RCC 7860 (cell line): ENCODE measurements around the gene SEZ6L.

ENCODE experiments used
- DNase-seq: peaks from one replicate; pipeline ENCODE4 v3.0.0-alpha.2; 2015; ENCODE audit warnings: low spot score
- FAIRE-seq: peaks from 2 replicates; lab custom pipeline; 2012; peaks lifted over from hg19 to GRCh38; lab: Jason Lieb, UNC

The SEZ6L gene

DNA sequence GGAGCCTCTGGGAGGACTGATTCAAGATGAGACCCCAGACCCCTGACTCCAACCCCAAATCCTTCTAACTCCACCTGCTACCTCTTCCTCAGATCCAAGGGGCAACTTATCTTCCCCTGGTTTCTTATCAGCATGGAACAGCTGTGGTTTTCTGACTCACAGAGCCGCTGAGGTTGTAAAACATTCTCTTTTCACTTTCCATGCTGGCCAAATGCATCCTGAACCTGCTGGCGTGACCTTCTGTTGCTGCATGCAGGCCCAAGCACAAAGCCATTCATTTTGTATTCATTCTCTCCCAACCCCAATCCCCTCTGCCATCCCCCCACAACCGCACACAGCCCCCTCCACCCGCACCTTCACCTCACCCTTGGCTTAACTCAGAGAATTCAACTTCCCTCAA, 70.3 kb downstream of the SEZ6L start:
- DNase-seq: no peak
- FAIRE-seq: no peak

DNA sequence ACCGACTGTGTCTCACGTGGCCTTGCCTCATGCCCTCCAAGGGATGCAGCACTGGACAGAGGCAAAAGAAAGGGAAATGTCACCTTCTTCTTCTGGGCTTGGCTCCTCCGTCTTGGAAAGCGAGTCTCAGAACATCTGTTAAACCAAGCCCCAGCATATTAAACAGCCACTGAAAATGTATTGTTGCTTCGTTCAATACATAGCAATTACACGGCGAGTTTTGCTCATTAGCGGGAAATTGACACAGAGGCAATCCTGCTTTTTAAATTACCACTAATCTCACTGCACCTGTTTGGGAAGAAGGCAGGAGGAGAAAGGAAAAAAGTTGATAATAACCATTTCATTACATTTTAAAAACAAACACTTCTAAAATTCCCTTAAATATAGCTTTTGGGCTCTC, 72.1 kb downstream of the SEZ6L start:
- FAIRE-seq (no peak), DNase-seq (no peak)

DNA sequence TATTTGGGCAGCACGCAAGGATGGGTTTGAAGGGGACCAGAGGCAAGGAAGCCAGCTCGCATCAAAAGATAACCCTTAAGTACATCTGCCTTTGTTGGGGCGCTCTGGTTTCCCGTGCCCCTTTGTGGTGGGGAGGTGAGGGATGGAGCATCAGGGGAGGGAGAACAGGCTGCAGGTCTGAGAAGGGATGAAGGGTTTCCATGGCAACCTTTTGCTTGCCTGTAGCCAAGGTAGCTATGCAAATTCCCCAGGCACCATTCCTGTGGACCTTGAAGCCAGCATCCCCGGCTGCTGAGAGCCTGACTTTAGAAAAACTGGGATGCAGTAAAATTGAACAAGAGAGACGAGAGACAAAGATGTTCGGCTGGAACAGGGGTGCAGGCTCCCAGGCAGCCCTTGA, 75.7 kb downstream of the SEZ6L start:
- no peak for DNase-seq

DNA sequence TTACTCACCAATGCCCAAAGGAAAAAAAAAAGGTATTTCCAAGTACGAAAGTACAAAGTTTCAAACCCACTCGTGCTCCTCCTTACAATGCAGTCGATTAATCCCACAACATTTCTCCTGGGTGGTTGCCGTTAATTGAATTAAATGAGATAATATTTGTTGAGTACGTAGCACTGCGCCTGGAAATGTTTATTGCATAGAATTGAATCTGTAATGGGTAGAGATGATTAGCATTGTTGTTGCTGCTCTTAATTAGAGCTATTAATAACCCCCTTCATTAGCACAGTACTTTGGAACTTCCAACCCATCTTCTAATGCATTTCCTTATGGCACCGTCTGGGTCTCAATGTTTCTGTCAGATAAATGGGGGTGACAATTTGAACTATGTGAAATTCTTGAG, 77.3 kb downstream of the SEZ6L start:
- DNase-seq (no peak), FAIRE-seq (no peak)

More for the DNA sequence above, 75.7 kb downstream of the SEZ6L start:
- no peak for FAIRE-seq

DNA sequence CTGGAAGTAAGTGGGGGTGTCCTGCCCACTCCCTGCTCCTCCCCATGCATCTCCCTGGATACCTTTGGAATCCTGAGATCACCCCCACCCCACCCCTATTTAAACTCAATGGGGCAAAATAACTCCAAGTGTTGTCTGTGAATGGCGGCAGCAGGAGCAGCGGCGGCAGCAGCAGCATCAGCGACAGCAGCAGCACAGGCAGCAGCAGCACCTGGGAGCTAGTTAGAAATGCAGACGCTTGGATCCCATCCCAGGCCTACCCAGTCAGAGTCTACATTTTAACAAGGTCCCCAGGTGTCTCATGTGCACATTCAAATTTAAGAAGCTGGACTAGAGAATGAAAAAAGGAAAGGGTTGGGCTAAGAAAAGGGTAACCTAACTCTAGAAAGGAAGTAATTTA, 82.6 kb downstream of the SEZ6L start:
- FAIRE-seq (no peak), DNase-seq (no peak)

DNA sequence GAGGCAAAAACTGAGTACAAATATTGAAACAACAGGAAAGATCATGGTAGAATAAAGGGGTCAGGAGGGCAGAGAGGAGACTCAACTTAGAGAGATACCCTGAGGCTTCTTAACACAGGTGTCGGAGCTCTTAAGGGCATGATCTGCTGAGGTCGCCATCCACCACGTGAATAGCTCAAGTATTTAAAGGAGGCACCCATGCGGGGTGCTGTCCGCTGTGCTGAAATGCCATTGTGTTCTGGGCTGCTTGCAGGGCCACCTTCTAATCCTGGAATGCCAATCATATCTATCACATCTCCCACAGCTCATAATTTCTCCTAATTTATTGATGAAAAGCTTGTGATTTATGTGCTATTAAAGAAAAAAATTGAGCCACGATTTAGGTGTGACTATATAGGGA, 90.2 kb downstream of the SEZ6L start:
- DNase-seq (no peak), FAIRE-seq (no peak)

DNA sequence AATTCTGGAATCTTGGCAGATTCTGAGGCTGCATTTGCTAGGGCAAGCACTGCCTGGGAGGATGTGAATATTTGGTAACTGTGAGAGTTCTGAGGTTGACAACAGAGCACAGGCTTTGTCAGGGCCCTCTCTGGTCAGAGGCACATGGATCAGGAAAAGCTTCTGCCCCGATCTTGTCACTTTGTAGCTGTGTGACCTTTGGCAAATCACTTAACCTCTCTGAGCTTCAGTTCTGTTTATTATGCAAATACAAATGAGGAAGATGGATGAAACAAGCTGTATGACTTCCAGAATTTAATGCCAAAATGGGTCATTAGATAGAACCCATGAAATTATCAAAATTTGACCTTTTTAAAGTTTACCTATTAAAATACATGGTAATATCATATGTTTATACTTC, 94.9 kb downstream of the SEZ6L start:
- no peak for FAIRE-seq
- DNase-seq: no peak

DNA sequence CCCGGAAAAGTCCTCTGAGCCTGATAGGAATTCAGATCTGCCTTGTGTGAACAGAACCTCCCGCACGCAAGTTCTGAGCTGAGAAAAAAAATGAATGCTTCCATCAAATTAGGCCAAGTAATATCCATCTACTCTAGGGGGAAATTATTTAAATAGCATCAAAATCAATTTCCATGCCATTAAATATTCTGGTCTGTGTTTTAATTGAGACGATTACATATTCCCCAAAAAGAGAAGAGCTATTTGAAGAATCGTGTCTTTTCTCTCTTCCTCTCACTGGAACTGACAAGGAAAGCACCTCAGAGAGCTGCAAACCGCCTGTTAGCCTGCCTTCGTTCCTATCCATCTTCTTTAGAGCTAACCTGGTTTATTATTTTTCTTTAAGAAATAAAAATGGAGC, 96.0 kb downstream of the SEZ6L start:
- DNase-seq (no peak), FAIRE-seq (no peak)

DNA sequence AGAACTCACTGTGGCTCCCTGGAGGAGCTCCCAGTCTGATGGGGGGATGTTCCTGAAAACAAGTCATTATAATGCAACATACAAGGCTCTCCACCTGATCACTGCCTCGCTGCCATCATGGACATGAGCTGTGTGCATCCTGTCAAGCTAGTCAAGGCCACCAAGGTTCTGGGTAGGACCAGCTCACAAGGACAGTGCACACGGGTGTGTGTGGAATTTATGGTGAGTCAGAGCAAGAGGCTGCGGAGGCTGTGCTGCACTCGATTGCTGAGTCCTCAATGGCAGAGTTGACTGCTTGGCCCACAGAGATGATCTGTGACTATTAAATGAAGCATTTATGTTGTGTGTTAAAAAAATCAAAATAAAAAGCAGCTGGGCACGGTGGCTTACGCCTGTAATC, 96.6 kb downstream of the SEZ6L start:
- no peak for FAIRE-seq
- no peak for DNase-seq

DNA sequence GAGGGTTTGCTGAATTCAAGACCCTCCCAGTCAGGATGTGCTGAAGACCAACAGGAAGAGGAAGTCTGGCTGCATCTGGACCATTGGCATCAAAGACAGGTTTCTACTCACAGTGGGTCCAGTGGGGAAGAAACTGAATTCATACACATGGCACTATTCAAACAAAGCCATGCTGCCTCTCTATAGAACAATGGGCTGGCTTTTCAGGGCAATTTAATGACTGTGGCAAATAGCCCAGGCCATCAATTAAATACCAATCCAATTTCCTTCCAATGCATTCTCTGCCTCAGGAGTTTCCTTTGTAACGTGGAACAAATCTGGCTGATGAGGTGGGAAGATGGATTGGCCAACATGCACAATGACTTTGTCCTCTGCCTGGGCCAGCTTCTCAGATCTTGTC, 98.6 kb downstream of the SEZ6L start:
- DNase-seq: no peak
- FAIRE-seq: no peak

DNA sequence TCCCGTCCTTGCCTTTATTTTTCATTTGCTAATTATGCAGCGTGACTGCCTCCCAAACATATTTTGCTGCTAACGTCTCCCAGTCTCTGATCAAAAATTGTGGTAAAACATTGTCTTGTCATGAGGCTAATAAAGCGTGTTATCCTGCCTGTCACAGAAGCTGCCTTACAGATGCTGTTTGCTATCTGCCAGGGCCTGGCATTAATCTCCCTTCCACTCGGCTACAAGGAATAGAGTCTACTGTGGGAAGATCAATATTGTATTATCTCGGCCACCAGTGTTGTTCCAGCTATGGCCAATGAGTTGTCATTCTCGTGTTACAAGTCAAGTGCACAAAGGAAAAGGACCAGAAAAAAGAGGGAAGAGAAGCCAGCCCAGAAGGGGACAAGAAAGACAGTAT, 100.3 kb downstream of the SEZ6L start:
- DNase-seq: no peak
- FAIRE-seq: no peak

DNA sequence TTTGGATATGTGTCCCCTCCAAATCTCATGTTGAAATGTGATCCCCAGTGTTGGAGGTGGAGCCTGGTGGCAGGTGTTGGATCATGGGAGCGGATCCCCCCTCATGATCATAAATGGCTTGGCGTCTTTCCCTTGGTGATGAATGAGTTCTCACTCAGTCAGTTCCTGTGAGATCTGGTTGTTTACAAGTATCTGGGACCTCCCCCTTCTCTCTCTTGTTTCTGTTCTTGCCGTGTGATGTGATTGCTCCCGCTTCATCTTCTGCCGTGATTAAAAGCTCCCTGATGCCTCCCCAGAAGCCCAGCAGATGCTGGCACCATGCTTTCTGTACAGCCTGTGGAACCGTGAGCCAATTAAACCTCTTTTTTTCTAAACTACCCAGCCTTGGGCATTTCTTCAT, 102.2 kb downstream of the SEZ6L start:
- no peak for FAIRE-seq
- no peak for DNase-seq

DNA sequence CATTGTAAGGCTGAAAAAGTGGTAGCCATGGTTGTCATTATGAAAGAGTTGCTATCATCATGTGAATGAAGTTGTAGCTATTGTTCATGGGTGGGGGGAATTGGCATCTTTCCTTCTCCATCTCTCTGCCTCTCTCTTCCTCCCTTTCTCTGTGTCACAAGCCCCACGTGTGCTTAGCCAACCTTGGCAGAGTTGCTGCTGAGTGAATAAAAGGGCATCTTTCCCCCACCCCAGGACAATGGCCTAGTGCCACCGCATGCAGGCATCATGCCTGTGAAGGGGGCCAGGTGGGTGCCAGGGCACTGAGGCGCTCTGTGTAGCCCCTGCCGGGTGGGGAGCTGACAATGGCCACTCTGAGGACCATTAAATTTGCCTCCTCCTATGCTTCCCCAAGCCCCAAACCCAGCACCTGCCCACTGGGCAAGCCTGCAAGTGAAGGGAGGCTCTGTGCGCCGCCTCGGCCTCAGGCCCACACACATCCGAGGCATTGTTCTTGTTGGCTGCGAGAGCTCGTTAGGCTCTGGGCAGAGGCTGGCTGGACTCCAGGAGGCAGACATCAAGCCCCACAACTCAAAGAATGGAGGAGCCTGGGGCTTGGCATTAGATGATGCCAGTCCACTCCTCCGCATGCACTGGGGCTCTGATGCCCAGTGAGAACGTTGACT, 103.9 kb downstream of the SEZ6L start:
- FAIRE-seq (no peak), DNase-seq (no peak)

DNA sequence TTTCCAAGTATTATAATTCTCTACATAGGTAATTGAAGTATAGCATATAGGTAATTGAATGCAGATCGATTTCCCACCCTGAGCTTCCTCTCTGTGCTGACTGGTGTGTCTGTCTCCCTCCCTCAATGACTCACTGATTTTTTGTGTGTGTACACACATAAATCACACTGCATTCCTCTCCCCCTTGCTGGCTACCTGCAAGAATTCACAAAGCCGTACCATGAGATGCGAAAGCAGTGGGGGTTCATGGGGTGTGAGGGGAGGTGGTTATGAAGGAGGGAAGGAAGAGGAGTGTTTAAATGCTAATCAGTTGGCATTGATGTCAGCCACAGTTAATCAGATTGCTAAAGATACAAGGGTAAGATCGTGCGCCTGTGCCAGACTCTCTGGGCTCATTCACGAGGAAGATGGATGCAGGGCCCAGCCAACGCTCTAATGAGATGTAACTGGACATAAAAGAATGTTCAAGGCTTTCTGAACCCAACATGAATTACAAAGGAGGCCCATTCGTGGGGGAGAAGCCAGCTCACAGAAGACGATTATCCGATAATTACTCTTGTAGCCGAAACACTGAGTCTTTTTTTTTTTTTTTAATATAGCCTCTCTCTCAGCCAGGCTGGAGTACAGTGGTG, 107.4 kb downstream of the SEZ6L start:
- FAIRE-seq: no peak
- DNase-seq: no peak

DNA sequence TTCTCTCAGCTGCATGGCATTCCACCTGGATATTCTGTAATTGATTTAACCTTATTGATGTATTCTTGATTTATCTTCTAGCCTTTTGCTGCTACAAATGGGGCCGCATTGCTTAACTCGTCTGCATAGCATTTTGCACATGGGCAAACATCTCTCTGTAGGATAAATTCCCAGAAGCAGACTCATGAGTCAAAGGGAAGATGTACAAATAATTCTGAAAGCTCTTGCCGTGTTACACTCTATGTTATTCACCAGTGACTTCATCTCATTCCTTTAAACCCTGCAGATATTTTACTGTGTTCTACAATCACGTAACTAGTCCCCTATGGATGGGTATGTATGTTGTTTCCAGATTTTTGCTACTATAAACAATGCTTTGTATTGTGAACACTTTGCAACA, 112.7 kb downstream of the SEZ6L start:
- DNase-seq: no peak
- FAIRE-seq: no peak

DNA sequence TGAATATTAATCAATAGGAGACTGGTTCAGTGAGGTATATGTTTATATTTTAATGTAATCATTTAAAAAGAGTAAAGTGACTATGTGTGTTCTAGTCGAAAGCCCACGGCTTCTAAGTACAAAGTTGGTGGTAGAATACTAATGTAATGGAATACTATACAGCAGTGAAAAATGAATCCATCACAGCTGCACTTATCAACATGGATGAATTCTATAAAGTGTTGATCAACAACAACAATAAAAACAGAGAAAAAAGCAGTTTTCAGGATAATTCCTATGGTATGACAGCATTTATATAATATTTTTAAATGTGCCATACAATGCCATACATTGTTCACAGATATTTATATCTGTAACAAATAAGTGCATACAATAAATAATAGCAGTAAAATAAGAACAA, 114.1 kb downstream of the SEZ6L start:
- FAIRE-seq: no peak
- no peak for DNase-seq

DNA sequence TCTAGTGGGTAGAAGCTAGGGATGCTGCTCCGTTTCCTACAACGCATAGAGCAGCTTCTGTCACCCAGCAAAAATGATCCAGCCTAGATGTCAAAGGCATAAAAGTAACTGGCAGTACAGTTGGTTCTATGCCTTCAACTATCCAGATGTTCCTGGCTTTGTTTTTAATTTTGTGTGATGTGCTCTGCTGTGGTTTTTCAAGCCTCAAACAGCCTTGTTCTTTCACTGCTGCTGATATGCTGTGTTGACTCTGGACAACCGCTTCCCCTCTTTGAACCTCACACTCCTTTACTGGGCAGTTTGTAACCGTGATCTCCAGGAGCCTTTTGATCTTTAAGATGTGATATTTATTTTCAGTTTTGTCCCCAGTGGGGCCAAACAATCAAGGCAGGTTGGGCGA, 116.4 kb downstream of the SEZ6L start:
- no peak for DNase-seq
- no peak for FAIRE-seq

DNA sequence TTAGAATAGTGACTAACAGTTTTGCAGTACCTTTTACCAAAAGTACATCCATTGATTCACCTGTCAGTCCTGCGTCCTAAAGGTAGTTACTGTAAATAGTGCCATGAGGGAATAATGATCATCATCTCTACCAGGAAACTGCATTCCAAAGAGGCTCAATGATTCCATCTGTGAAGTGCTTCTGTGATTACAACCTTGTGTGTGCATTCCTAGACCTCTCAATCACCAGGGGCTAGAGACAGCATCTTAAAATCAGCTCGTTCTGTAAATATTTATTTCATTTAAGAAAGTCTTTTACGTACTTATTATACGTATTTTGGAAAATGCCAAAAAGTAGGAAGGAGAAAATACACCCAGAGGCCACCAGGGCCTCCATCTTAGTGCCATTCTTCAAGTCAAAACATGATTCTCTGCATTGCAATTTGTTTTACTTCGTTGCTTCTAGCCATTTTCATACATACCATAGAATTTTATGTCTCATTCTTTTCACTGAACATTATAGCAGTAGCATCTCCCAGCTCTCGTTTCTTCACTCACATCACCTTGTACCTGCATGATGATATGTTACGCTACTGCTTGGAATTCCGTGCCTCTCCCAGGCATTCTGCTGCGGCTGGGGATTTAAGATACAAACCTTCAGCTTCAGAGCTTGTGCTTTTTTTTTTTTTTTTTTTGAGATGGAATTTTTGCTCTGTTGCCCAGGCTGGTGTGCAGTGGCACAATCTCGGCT, 117.0 kb downstream of the SEZ6L start:
- no peak for FAIRE-seq

DNA sequence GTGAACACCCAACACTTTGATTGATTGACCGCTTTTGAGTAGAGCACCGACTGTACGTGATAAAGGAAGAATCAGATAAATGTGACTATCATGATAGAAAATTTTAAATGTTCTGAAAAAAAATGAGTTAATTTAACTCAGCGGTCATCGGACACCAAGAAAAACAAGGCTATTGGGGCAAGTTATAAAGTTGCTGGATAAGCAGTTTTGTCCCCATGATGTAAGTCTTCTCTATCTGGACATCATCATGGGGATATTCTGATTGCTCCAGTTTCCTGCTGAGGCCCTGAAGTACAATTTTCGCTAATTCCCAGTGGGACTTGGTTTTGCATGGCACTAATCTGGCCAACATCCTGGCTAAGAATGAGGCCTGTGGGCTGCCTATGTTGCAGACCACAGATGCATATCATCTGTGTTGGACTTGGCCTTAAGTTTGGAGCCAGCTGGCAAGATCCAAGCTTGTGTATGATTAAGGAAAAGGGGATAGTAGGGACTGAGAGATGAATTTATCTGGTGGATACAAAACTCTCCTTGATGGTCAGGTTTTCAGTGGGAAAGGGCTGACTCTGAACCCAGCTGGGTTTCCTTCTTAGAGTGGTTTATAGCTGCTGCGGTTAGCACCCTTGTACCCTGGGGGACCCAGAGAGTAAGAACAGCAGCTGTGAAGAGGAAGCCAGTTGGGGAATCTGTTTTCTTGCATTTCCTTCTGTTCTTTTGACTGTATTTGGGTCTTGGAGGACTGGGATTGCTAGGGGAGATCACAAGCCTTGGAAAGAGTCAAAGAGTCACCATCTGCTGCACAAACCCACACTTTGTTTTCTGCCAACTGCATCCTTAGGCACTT, 118.3 kb downstream of the SEZ6L start:
- FAIRE-seq (no peak), DNase-seq (no peak)

More for the DNA sequence above, 117.0 kb downstream of the SEZ6L start:
- no peak for DNase-seq

DNA sequence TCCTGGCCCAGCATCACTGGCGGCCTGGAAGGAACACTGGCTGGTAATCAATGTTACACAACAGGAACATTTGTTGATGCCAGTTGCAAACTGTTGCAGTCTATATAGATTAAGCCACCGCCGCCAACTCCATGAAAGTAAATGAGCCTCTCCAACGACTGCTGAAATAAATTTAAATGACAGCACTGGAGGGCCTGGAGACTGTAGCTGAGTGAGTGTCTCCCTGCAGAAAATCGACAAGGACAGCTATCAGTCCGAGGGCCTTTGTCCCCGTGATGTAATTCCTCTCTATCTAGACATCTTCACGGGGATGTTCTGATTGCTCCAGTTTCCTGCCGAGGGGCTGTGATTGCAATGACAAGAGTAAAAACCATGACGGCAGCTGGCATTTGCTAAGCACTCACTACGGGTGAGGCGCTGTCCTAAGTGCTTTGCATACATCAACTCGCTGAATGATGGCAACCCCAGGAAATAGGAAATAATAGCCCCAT, 120.4 kb downstream of the SEZ6L start:
- no peak for FAIRE-seq

DNA sequence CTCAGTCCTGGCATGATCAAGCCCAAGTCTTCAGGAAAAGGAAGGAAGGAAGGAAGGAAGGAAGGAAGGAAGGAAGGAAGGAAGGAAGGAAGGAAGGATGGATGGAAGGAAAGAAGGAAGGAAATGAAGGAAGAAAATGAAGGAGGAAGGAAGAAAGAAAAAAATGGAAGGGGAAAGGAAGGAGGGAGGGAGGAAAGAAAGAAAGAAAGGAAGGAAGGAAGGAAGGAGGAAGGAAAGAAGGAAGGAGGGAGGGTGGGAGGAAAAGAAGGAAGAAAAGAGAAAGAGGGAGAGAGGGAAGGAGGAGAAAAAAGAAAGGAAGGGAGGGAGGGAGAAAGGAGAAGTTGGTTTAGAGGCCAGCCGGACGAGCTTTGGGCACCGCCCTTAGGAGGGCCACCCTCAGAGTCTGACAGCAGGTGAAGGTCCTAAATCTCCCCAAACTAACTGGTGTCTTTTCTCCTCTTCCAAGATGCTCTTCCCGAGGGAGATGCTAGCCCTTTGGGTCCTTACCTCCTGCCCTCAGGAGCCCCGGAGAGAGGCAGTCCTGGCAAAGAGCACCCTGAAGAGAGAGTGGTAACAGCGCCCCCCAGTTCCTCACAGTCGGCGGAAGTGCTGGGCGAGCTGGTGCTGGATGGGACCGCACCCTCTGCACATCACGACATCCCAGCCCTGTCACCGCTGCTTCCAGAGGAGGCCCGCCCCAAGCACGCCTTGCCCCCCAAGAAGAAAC, 122.8 kb downstream of the SEZ6L start:
- FAIRE-seq: no peak
- no peak for DNase-seq

More for the DNA sequence above, 120.4 kb downstream of the SEZ6L start:
- DNase-seq: no peak
